Cardiac septum (tissue), 1 donor: ENCODE results near the gene RAPGEF2. TPM values are rescaled to one million over a fixed set of nuclear protein-coding genes. Genes with fewer than 3 reads are reported as not detected.
"Not testable (repeated sequence)": the region's sequence is repeated elsewhere in the genome, so short reads cannot be mapped to it uniquely, and the experiment has no call there.

Source experiments
- DNase-seq: peaks from one replicate; pipeline ENCODE4 v3.0.0-alpha.2; 2020; ENCODE audit warnings: low spot score
- intact Hi-C: fragments of 100-400 bp; cut with DNase I; formaldehyde crosslinking; loops from one replicate; pipeline ENCODE4 v1.14.0; 2022
- total RNA-seq: library from RNA; stranded (reverse); fragmentation: NEBNext Ultra II Directional; extraction: Animal tissue kit (Norgen Biotek cat#: 25700); gene quantifications from one replicate; pipeline ENCODE4 v1.2.1, GENCODE V29; 2021
- donor health status: DM: no; HTN: no; CAD: no.

Gene RAPGEF2
- total RNA-seq, 1 donor from 2014 or later, result 52.3 TPM

- intact Hi-C loops, result no loop called here
These were observed 6.4 kb upstream of the RAPGEF2 start for GRCh38 chr4:159096434-159096833.

GRCh38 chr4:159097144-159097543 is 5.7 kb upstream of the RAPGEF2 start:
- no peak for DNase-seq
- intact Hi-C loops, result no loop called here

More at GRCh38 chr4:159096434-159096833, 6.4 kb upstream of the RAPGEF2 start:
- no peak for DNase-seq

GRCh38 chr4:159097785-159098184 is 5.1 kb upstream of the RAPGEF2 start:
- intact Hi-C loops, result no loop called here
- DNase-seq, result no peak

GRCh38 chr4:159098482-159099127 is 4.3 kb upstream of the RAPGEF2 start:
- intact Hi-C loops, result no loop called here
- no peak for DNase-seq

- intact Hi-C loops, result loop anchor here (2.0 to 10.0 kb wide), 5 partner anchors 73 to 375 kb away; partner anchors contain the start of gene FNIP2
- no peak for DNase-seq
These were observed 774 bp upstream of the RAPGEF2 start for GRCh38 chr4:159101988-159102621.

GRCh38 chr4:159103384-159103990 is 608 bp downstream of the RAPGEF2 start:
- DNase-seq, result peak; percentile 88
- intact Hi-C loops, result loop anchor here (2.0 to 10.0 kb wide), 5 partner anchors 71 to 376 kb away; partner anchors contain the start of gene FNIP2

GRCh38 chr4:159104694-159105414 is 2.0 kb downstream of the RAPGEF2 start:
- DNase-seq, result no peak
- intact Hi-C loops, result loop anchor here (5.0 to 10.0 kb wide), 4 partner anchors 52 to 378 kb away; partner anchors contain the start of gene FNIP2

- no peak for DNase-seq
- intact Hi-C loops, result loop anchor here (5.0 to 10.0 kb wide), 3 partner anchors 51 to 341 kb away; partner anchors contain the start of gene FNIP2
These were observed 2.9 kb downstream of the RAPGEF2 start for GRCh38 chr4:159105761-159106243.

- no peak for DNase-seq
- intact Hi-C loops, result loop anchor here (5.0 to 10.0 kb wide), 3 partner anchors 51 to 342 kb away; partner anchors contain the start of gene FNIP2
These were observed 3.8 kb downstream of the RAPGEF2 start for GRCh38 chr4:159106636-159107035.

- no peak for DNase-seq
- intact Hi-C loops, result loop anchor here (5.0 to 10.0 kb wide), 3 partner anchors 50 to 343 kb away; partner anchors contain the start of gene FNIP2
These were observed 4.5 kb downstream of the RAPGEF2 start for GRCh38 chr4:159107203-159107925.

- DNase-seq, result no peak
- intact Hi-C loops, result loop anchor here (5.0 to 10.0 kb wide), 3 partner anchors 49 to 343 kb away; partner anchors contain the start of gene FNIP2
These were observed 5.2 kb downstream of the RAPGEF2 start for GRCh38 chr4:159108124-159108523.

- DNase-seq, result no peak
- intact Hi-C loops, result no loop called here
These were observed 8.1 kb downstream of the RAPGEF2 start for GRCh38 chr4:159110961-159111360.

- DNase-seq, result no peak
- intact Hi-C loops, result no loop called here
These were observed 8.5 kb downstream of the RAPGEF2 start for GRCh38 chr4:159111416-159111815.

- intact Hi-C loops, result not testable (repeated sequence)
These were observed 10.5 kb downstream of the RAPGEF2 start for GRCh38 chr4:159113366-159113765.

GRCh38 chr4:159116098-159116497 is 13.2 kb downstream of the RAPGEF2 start:
- intact Hi-C loops, result not testable (repeated sequence)

More at GRCh38 chr4:159113366-159113765, 10.5 kb downstream of the RAPGEF2 start:
- not testable (repeated sequence) for DNase-seq

GRCh38 chr4:159116693-159117092 is 13.8 kb downstream of the RAPGEF2 start:
- intact Hi-C loops, DNase-seq: not testable (repeated sequence)

More at GRCh38 chr4:159116098-159116497, 13.2 kb downstream of the RAPGEF2 start:
- not testable (repeated sequence) for DNase-seq

- no peak for DNase-seq
- intact Hi-C loops, result no loop called here
These were observed 14.7 kb downstream of the RAPGEF2 start for GRCh38 chr4:159117564-159117963.

- intact Hi-C loops, result no loop called here
- DNase-seq, result no peak
These were observed 15.1 kb downstream of the RAPGEF2 start for GRCh38 chr4:159117968-159118367.

GRCh38 chr4:159121371-159121770 is 18.5 kb downstream of the RAPGEF2 start:
- intact Hi-C loops, result no loop called here
- no peak for DNase-seq
